GM19468 (cell line): Measurements from ENCODE around the gene STARD3NL.
A peak's percentile ranks its signal among the peaks of the same experiment; 100 is the strongest.
"Not testable (repeated sequence)": the region's sequence is repeated elsewhere in the genome, so short reads cannot be mapped to it uniquely, and the experiment has no call there.

Experiments
- ATAC-seq: cut with Tn5 transposase; IDR thresholded peaks from one replicate; pipeline ENCODE4 v1.9.1; 2021; ENCODE audit warnings: mild to moderate bottlenecking, moderate library complexity, moderate number of reproducible peaks; ENCODE audit not compliant: unreplicated experiment; ENCODE audit errors: extremely low read depth

Gene STARD3NL

GRCh38 chr7:38178004-38178694 lies at the start of gene STARD3NL:
Gene STARD3NL, plus strand, starts transcription at chr7:38178245. Its CDS starts 29,260 bp downstream, at chr7:38207505.
- peak; percentile 99 for ATAC-seq

- ATAC-seq: no peak
Measured at GRCh38 chr7:38129162-38129561, 48.9 kb upstream of the STARD3NL start.

GRCh38 chr7:38129579-38129978 lies 48.5 kb upstream of the STARD3NL start:
- no peak for ATAC-seq

GRCh38 chr7:38138171-38138570 lies 39.9 kb upstream of the STARD3NL start:
- ATAC-seq: no peak

- ATAC-seq: no peak
Measured at GRCh38 chr7:38141187-38141586, 36.9 kb upstream of the STARD3NL start.

- ATAC-seq: peak; percentile 79
Measured at GRCh38 chr7:38142736-38143135, 35.3 kb upstream of the STARD3NL start.

- ATAC-seq: no peak
Measured at GRCh38 chr7:38147005-38147404, 31.0 kb upstream of the STARD3NL start.

GRCh38 chr7:38151556-38151955 lies 26.5 kb upstream of the STARD3NL start:
- ATAC-seq: no peak

- no peak for ATAC-seq
Measured at GRCh38 chr7:38153515-38153914, 24.5 kb upstream of the STARD3NL start.

- no peak for ATAC-seq
Measured at GRCh38 chr7:38154278-38154677, 23.8 kb upstream of the STARD3NL start.

- no peak for ATAC-seq
Measured at GRCh38 chr7:38160003-38160571, 18.0 kb upstream of the STARD3NL start.

GRCh38 chr7:38162036-38162435 lies 16.0 kb upstream of the STARD3NL start:
- no peak for ATAC-seq

GRCh38 chr7:38163671-38164070 lies 14.4 kb upstream of the STARD3NL start:
- ATAC-seq: no peak

GRCh38 chr7:38168890-38169570 lies 9.0 kb upstream of the STARD3NL start:
- no peak for ATAC-seq

GRCh38 chr7:38169847-38170246 lies 8.2 kb upstream of the STARD3NL start:
- no peak for ATAC-seq

GRCh38 chr7:38171623-38172391 lies 6.2 kb upstream of the STARD3NL start:
- ATAC-seq: no peak

GRCh38 chr7:38175547-38175946 lies 2.5 kb upstream of the STARD3NL start:
- not testable (repeated sequence) for ATAC-seq

GRCh38 chr7:38177621-38178003 lies 433 bp upstream of the STARD3NL start:
- ATAC-seq: no peak

GRCh38 chr7:38178695-38179344 lies 775 bp downstream of the STARD3NL start:
- no peak for ATAC-seq

GRCh38 chr7:38179776-38180226 lies 1.8 kb downstream of the STARD3NL start:
- no peak for ATAC-seq
